ENCODE data around the gene WNT5A.
"Not testable (repeated sequence)": the region's sequence is repeated elsewhere in the genome, so short reads cannot be mapped to it uniquely, and the experiment has no call there.

Gene WNT5A

DNA sequence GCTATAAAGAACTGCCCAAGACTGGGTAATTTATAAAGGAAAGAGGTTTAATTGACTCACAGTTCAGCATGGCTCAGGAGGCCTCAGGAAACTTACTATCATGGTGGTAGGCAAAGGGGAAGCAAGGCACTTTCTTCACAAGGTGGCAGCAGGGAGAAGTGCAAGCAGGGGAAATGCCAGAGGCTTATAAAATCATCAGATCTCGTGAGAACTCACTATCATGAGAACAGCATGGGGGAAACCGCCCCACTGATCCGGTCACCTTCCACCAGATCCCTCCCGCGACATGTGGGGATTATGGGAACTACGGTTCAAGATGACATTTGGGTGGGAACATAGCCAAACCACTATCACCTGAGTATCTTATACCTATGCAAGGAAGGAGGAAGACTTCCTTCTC, 18.0 kb upstream of the WNT5A start:
- not testable (repeated sequence) for DNase-seq

DNA sequence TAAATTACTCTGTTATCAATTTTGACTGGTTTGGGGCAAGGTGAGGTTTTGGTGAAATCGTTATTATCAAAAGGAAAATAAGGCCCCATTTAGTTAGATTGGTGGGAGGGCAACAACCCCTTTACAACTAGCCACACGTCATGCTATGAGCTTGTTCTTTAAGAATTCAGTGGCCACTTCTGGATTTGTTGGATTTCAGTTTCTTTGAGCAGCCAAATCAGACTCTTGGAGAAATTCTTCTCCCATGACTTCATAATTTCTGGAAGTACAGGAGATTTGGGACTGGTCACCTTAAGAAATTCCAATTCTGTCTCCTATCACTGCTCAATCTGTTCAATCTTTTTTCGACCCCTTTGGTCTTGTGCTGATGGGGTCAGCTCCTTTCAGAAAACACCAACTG, 14.8 kb upstream of the WNT5A start:
- DNase-seq = no peak

DNA sequence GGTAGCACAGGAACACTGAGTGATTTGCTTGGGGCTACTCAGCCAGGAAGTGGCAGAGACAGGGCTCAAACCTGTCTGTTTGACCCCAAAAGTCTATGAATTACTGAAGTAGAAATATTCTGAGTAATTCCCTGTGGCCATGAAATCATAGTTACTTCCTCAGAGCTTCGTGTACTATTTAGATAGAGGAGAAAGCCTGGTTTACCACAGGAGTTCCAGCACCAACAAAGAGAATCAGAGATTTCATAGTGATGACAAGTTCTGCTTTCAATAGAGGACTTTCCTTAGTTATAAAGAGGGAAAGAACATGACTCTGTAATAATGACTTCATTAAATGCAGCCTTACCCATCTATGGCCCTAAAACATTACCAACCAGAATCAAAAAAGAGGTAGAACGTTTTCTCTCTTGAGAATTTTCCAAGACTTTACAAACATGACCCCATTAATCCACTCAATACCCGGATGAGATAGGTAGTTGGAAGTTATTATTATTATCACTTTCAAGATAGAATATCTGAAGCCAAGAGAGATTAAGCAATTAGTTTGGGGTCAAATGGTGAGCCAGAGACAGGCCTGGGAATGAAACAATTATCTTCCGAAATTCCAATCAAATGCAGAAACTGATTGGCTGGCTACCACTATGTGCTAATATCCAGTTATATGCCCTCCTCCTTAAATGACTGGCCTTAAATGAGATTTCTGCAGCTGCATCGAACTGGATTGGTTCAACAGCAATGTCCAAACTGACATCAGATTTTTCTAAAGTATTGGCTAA, 13.6 kb upstream of the WNT5A start:
- DNase-seq = no peak

DNA sequence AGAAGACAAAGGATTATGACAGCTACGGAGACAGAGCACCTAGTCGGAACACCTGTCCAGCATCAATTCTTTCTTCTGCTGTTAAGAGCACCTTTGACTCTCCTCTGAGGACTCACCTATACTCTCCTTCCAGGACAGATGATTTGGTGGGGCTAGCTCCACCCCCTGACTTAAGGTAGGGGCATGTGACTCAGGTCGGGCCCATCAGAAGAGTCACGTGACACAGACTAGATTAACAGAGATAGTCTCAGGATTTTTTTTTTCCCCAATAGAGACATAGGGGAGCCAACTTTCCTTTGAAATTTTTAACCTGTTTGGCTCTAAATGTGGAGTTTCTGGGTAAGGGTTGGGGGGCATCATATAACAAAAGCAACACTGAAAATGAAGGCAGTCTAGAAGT, 11.4 kb upstream of the WNT5A start:
- no peak for DNase-seq

DNA sequence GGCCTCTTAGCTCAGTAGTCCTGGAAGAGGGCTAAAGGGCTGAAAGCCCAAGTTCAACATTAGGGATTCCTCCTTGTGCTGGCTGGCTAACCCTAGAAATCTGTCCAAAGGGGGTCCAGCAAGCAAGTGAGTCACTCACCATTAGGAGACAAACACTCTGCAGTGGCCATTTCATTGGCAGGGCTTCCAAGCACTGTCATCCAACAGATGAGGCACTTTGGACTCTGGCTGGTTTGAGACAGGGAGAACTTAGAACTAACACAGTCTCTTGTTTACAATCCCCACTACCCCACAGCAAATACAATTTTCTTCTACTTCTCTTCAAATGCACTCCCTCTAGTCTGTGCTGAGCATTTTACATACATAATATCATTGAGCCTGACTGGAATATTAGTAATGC, 10.1 kb upstream of the WNT5A start:
- DNase-seq = no peak

DNA sequence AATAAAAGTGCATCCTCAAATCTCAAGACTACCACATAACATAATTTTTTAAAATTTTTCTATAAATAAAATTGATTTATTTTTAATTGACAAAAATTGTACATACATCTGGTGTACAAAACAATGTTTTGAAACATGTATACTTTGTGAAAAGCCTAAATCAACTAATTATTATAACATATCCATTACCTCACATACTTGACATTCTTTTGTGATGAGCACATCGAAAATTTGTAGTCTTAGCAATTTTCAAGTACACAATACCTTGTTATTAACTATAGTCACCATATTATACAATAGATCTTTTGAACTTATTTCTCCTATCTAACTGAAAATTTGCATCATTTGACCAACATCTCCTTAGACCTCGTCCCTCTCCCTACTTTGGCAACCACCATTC, 7.9 kb upstream of the WNT5A start:
- DNase-seq = no peak

DNA sequence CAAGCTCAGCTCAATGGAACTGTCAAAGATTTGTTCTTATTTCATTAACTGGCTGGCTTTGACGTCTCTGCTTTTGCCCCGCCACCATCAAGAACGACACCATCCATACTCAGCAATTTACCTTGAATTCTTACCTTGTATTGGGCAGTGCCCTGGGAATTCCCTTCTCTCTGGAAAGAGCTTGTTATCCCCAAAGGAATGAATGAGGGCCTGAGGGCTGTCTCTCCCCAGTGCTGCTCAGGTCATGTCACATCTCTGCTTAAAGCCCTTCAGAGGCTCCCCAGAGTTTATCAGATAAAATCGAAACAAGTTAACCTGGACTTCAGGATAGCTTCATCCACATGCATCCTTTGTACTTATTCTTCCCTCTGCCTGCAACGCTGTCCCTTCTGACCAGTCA, 5.9 kb upstream of the WNT5A start:
- DNase-seq = no peak

DNA sequence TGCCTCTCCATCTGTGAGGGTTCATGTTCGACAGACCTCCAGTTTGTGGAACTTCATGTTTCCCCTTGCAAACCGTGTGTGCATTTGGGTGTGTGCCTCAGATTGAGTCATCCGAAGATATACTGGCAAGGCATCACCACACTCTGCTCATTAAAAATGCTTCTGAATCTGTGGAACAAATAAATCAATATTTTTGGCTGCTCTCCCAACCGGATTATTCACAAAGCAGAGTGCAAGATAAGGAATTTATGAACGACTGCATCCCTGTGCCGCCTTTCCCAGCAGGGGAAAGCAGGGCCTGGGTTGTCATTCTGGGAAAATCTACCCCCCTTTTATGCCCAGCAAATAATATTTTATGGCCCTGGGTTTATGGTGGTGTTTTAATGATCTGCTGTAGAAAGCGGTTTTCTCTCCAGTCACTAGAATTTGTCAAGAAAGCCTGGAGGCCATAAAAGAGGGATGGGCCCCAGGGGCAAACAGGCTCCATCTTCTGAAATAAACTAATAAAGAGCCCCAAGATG, 4.2 kb upstream of the WNT5A start:
- DNase-seq = no peak

DNA sequence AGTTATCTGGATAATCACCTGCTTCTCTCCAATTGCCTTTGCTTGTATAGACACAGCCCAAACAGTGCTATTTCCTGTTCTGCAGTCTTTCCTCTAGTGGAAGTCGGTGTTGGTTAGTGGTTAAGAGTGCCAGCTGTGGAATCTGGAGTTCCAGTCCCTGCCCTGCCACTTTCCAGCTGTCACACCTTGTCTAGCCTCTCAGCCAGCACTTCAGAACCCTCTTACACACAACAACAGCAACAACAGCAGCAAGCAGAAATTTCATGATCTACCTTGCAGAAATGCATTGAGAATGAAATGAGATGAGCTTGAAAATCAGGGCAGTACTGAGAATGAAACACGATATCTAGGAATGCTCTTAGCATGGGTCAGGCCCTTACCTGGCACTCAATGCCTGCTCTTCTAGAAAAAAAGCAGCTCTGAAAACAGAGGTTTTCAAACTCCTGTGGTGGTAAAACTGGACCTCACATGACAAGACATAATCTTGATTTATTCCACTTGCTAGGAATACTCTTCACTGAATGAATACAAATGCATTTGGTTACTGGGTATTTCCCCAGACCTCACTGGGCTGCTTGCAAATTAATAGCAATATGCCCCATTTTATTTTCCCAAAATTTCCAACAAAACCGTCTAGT, 3.3 kb upstream of the WNT5A start:
- no peak for DNase-seq

DNA sequence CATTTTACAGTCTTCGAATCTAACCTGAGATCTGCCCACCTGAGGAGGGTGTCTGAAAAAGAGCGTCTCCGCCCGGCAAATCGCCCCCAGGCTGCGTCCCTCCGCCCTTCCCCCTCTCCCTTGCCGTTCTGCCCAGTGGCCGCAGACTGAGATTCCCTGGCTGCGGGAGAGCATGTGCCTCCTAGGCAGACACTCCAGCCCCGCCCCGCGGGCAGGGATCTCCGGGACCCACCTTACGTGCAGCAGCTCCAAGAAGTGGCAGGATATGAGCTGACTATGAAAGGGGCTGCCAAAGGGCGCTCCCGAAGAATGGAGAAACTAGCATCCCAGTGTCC, 2.7 kb upstream of the WNT5A start:
- DNase-seq = no peak

DNA sequence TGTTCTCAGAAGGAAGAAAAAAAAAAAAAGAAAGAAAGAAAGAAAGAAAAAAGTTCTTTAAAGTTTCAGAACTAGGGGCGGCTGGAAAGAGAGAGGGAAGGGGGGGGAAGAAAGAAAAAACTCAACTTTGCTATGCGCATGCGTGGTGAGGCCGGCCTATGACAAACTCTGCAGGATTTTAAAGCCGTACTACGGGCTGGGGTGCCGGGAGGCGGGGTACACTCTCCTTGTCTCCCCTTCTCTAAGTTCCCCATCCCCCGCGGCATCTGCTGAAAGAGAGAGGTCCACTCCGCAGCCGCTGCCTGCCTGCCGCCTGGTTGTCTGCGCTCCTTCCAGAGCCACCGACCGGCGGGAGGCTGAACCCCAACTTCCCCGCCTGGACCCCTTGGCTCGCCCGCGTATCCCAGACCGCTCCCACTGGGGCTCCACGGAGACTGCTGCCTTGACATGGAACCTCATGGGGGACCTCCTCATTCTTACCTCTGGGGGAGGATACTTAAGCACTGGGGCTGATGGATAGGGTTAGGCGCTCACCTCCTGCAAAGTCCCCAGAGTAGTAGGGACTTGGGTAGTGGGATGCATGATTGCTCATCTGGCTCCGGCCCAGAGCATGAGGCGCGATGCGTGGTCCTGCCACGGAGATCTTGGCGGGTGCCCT, 1.4 kb upstream of the WNT5A start:
- DNase-seq = peak; percentile 37

DNA sequence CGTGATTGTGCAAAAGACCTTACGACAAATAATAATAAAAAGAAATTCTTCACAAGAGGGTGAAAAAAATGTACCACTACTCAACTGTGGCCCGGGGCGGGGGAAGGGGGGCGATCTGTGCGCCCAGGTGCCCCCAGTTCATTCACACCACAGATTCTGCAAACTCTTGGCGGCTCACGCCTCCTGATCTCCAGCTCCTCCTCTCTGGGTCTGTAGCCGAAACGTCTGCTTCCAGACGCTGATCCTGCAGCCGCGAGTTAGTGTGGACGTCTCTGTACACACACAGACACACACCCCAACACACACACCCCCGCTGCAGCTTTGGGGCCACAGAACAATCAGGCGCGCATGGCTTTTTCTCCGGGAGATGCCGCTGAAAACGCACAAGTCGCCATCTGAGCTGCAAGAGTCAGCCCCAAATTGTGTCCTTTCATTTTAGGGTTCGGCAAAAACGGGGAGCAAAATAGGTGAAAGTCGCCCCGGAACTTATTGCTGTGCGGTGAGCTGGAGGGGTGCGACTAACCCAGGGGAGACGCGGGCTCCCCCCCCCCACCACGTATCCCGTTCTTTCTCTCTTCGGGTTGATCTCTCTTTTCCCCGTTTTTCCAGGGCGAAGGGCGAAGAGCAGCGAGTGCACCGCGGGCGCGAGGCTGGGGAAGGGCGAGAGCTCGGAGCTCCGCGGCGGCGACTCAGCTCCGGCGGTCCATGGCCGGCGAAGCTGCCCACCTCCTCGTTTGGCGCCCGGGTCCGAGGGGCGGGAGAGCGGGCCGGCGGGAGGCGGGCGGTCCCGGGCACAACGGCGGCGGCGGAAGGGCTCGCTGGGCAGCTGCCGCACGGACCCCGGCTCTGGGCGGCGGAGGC, 505 bp upstream of the WNT5A start:
- DNase-seq = no peak

DNA sequence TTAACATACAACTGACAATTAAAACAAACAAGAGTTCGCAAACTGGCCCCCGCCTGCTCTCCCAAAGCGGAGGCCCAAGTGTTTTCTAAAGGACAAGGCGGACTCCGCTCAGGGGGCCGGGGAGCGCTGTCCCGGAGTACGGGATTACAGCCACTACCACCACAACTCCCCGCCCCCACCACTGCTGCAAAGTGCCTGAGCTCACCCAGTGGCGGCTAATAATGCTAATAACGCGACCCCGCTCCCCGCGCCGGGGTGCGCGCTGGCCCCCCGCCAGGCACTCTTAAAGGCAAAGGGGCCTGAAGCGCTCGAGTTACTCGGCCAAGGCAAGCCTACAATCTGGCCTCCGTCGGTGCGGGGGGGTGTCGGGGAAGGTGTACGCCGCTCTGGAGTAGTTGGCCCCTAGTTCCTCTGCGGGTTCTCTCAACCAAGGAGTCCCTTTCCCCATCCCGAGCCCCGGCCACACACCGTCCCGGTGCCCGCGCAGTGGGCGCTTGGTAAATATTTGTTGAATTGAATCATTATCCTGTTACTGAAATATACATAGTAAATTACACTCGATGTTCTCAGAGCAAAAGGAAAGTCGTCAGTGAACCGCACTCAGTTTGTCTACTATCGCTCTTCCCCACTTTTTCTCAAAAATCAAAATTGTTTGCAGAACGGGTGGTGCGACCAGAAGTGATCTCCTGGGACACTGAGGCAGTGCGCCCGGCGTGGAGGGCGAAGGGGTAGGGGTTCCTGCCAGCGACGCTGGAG, 827 bp downstream of the WNT5A start:
- no peak for DNase-seq

DNA sequence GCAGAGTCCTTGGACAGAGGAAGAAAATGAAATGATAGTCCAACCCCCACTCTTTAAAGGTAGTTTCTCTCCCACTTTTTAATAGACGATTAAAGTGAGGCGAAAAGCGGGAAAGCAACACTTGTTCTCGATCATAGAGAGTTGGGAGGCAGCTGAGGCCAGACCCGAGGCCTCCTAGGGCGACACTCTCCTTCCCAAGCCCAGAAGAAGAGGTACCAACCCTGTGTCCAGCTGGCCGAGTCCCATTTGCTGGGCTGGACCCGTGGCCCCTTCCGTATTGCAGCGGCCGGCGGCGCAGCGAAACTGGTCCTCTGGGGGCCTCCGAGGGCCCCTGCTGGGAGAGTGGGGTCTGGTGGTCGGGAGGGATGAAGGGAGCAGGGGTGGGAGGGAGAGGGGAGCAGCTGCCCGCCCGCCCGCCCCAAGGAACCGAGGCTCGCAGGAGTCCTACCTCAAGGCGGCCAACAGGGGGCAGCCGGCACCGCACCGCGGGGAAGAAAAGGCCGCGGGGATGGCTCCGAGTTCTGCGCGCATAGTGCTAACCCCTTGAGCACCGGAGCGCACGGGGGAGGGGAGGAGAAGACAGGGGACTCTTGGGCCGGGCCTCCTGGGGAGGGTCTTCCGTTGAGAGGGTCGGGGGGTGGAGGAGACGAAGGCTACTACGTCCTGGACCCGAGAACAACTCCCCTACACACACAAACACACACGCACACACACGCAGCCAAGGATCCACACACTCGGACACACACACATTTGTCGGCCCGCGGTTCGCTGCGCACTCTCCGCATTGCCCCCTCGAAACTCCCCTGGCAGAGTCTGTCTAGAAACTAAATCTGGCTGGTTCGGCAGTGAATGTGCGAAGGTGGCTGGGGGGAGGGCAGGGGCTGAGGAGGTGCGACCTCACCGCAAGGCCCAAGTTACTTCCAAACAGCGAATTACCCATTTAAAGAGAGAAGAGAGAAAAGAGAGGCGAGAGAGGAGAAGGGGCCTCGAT, 2.0 kb downstream of the WNT5A start:
- DNase-seq = peak; percentile 66

DNA sequence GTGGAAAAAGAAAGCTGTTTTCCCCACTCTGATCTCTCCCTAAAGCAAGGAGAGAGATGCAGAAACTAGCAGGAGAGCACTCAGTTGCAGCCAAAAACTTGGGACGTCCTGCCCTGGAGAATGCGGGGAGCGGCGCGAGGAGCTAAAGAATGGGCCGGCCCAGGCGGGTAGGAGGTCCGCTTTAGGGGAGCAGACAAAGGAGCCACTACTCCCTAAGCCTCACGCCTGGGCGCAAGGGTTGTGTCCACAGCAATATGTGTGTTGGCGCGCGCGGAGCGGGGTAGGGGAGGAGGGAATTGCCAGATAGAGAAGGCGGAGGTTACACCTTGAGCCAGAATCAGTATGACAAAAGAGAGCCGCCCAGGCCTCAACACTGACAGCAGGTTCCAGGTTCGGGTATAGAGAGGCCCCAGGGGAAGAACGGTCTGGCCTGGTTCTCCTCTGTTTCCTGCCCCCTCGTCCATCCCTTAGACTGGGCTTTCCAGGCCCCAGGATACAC, 2.9 kb downstream of the WNT5A start:
- DNase-seq = no peak

DNA sequence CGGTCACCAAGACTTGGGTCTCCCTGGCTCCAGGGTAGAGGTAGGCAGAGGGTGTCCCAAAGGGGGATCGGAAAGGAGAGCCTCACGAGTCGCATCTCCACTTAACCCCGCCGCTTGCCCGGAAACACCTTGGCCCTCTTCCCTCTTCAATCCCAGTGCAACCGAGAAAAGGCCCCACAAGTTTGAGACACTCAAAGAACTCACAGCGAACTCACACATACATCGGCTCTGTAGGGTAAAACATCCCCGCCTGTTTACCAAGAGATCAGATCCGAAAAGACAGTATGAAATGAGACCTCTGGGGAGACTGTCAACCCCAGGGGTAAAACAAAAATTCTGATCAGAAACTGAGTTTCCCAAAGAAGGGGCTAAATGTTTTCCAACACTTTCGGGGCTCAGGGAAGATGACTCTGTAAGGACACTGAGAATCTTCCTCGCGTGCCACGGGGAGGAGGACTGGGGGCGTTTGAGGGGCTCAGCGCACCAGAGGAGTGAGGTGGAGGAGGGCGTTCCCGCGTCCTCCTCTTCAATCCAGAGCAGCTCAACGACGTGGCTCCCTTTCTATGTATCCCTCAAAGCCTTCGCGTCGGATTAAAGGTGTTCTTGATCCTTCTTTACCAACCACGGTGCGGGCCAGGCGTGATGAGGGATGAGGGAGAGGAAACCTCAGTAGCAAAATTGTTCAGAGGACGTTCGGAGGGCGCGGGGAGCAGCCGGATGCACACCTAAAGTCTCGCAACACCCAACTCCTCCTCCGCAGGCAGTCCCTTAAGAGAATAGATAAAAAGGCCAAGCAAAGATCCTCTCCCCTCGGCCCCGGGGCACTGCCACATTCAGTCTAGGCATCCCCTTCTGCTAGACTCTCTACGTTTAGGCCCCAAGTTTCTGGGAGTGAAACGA, 3.7 kb downstream of the WNT5A start:
- DNase-seq = no peak

DNA sequence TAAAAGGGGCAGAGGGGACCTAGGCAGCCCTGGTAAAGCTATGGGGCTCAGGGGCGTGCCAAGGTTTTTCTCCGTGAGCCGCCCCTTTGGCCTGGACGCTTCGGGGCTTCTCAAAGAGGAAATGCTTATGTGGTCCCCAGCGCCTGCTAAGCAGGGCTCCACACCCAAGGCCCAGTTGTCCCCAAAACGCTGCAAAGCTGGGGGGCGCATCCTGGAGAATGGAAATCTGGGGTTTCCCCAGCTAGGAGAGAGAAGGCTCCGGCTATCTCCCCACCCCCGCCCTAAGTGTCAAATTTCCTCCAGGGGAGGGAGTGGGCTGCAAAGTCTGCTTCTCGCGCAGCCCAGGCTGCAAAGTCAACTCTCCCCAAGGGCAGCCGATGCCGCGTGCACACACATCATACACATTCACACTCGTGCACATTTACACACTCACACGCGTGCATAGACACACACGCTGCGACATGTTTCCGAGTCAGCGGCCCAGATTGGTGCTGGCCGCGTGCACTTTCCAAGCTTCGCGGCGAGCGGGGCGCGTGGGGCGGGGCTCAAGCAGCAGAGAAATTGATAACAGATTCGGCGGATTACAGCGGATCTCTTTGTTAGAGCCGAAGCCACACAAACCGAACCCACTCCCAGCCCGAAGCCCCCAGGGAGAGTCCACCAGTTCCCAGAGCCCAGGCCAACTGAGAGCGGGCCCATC, 4.5 kb downstream of the WNT5A start:
- DNase-seq = no peak

DNA sequence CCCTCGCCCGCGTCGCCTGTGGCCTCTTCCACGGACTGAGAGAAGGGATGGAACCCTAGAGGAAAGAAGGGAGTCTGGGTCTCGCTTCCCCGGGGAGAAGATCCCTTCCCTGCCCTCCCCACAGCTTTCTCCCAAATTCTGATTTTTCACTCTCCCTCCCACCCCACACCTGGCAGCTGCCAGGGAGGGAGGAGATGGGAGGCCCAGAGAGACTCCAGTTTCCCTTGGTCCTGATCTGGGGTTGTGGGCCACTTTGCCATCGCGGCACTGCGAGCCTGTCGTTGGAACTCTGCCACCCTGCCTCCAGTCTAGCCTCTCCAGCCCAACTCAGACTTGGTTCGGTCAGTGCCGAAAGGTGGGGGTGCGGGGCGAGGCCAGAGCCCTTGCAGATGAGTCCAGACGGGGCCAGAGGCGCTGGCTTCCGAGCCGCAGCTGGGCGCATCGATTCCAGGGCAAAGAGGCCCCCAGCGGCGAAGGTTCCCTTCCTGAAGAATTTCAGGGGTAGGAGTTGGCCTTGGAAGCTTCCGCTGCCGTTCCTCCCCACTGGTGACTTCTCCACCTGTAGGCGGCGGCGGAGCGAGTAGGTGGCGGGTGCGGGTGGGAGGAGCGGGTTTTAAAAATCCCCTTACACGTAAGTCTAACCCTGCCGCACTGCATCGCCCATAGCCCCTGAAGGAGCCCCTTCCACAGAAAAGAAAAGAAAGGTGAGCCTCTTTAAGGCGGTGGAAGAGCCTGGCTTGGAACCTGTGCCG, 5.2 kb downstream of the WNT5A start:
- no peak for DNase-seq

Measured in hematopoietic multipotent progenitor cell treated with erythropoietin and hydrocortisone succinate and interleukin-3 and kit ligand, for 6 days (in vitro differentiated cells).